ENCODE data around the gene R3HDM4. TPM values are rescaled to one million over a fixed set of nuclear protein-coding genes. Genes with fewer than 3 reads are reported as not detected.

R3HDM4 gene
- 10 to 100 TPM; 24.1 to 37.3 (median 26.8) TPM for total RNA-seq

GRCh38 chr19:913080-913748, at the start of gene R3HDM4:
TSS of gene R3HDM4 (minus strand) at chr19:913219. CDS start at chr19:913157, 62 bp downstream.
- no peak for TF ChIP-seq CTCF (IDR thresholded peaks at IDR 0.05; ENCODE audit: low read depth)

GRCh38 chr19:961866-962620, 49.0 kb upstream of the R3HDM4 start:
- TF ChIP-seq CTCF (IDR thresholded peaks at IDR 0.05; ENCODE audit: low read depth), result no peak

GRCh38 chr19:960601-960938, 47.6 kb upstream of the R3HDM4 start:
- no peak for TF ChIP-seq CTCF (IDR thresholded peaks at IDR 0.05; ENCODE audit: low read depth)

- no peak for TF ChIP-seq CTCF (IDR thresholded peaks at IDR 0.05; ENCODE audit: low read depth)
Observed at GRCh38 chr19:960020-960419, 47.0 kb upstream of the R3HDM4 start.

- no peak for TF ChIP-seq CTCF (IDR thresholded peaks at IDR 0.05; ENCODE audit: low read depth)
Observed at GRCh38 chr19:958967-959855, 46.2 kb upstream of the R3HDM4 start.

- no peak for TF ChIP-seq CTCF (IDR thresholded peaks at IDR 0.05; ENCODE audit: low read depth)
Observed at GRCh38 chr19:956766-957440, 43.9 kb upstream of the R3HDM4 start.
